Measurements from ENCODE around the gene TMSB4X. TPM values are rescaled to one million over a fixed set of nuclear protein-coding genes. Genes with fewer than 3 reads are reported as not detected.
A peak's percentile ranks its signal among the peaks of the same experiment; 100 is the strongest.

Gene TMSB4X
- total and polyA plus RNA-seq, 4 donors: 4,686 to 9,527 (median 8,202) TPM

DNA sequence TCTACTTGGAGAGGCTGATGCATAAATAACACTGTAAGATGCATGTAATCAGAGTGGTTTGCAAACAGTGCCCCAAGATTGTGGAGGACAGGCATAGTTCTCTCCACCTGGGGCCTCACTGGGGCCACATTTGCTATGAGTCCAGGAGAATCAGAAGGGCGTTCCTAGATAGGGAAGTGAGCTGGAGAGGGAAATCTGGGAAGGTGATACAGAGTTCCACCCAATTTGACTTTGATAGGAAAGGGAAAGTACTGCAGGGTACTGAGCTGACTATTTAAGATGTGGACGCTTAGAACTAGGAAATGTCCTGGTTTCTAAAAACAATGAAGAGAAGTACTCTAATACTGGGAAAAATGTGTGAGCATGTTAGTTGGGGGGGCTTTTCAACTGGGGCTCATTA is 35.6 kb downstream of the TMSB4X start:
- Histone ChIP-seq H3K36me3 (ENCODE audit: control insufficient read depth in 4 of 4, insufficient read depth in 4 of 4, low read length in 4 of 4) (no peaks in the 10 kb centered on the region), H3K27ac (ENCODE audit: low read depth in 1 of 2, low read length in 1 of 2) (no peak overlapping the region), H3K9me3 (ENCODE audit: control insufficient read depth in 4 of 4, insufficient read depth in 3 of 4, low read length in 3 of 4) (peaks cover 0 to 1% (median 0%) of the 10 kb centered on the region in 4 donors), H3K9ac (ENCODE audit: insufficient read depth in 1 of 2, low read length in 2 of 2) (no peak overlapping the region), H3K27me3 (ENCODE audit: control insufficient read depth in 3 of 3, insufficient read depth in 3 of 3, low read length in 2 of 3) (peaks cover 0 to 13% (median 9%) of the 10 kb centered on the region in 3 donors), H3K4me1 (ENCODE audit: control insufficient read depth in 5 of 5, insufficient read depth in 5 of 5, low read length in 5 of 5) (peaks cover 0 to 22% (median 9%) of the 10 kb centered on the region in 5 donors), H3K4me3 (no peak overlapping the region)
- DNase-seq (no peak), ATAC-seq (ENCODE audit: insufficient read depth, low FRiP score) (no peak)
- TF ChIP-seq, protein P1, sequence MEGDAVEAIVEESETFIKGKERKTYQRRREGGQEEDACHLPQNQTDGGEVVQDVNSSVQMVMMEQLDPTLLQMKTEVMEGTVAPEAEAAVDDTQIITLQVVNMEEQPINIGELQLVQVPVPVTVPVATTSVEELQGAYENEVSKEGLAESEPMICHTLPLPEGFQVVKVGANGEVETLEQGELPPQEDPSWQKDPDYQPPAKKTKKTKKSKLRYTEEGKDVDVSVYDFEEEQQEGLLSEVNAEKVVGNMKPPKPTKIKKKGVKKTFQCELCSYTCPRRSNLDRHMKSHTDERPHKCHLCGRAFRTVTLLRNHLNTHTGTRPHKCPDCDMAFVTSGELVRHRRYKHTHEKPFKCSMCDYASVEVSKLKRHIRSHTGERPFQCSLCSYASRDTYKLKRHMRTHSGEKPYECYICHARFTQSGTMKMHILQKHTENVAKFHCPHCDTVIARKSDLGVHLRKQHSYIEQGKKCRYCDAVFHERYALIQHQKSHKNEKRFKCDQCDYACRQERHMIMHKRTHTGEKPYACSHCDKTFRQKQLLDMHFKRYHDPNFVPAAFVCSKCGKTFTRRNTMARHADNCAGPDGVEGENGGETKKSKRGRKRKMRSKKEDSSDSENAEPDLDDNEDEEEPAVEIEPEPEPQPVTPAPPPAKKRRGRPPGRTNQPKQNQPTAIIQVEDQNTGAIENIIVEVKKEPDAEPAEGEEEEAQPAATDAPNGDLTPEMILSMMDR (IDR thresholded peaks at IDR 0.05; ENCODE audit: control extremely low read depth, extremely low read depth): no peak
- 71 to 75% methylated on average over 2 of the region's 2 CpGs for WGBS, 2 donors

DNA sequence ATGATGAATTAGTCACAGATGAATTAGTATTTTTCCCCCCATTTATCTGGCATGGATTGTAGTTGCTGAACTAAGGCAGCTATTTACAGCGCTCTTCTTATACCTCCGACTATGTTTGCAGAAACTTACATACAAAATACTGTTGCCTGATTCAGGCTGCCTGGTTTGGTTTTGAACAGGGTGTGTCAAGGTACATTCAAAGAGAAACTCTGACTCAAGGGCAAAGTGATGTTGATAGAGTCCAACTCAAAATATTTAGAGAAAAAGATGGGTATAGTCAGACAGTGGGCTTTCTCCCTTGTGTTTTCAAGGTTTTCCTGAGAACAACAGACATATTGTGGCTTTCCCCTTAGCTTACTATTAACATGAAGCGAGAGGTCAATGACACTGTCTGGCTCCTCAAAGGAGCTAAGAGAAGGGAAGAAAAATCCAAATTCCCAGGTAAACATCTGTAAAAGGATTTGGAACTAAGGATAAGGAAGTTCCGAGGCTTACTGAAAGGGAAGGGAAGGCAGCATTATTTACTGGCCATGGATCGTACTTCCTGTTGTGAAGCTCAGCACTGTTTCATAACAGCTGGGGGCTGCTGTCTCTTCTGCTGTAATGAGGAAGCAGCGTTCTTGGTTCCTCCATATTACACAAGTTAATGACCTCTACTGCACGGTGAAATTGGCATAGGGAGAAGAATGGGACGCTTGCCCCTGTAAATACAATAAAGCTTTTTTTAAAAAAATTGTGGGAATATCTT is 38.6 kb downstream of the TMSB4X start:
- H3K27me3 ChIP-seq (ENCODE audit: control insufficient read depth in 3 of 3, insufficient read depth in 3 of 3, low read length in 2 of 3): peaks cover 0 to 11% (median 5%) of the 10 kb centered on the region in 3 donors
- H3K36me3 ChIP-seq (ENCODE audit: control insufficient read depth in 4 of 4, insufficient read depth in 4 of 4, low read length in 4 of 4): no peaks in the 10 kb centered on the region
- no peak overlapping the region for H3K9ac ChIP-seq (ENCODE audit: insufficient read depth in 1 of 2, low read length in 2 of 2)
- DNase-seq: peak; percentile 62 to 90 (median 81)
- TF ChIP-seq, protein P1 (IDR thresholded peaks at IDR 0.05; ENCODE audit: control extremely low read depth, extremely low read depth): no peak
- peak overlapping the region in 1 of 2 donors; percentile 33 for H3K27ac ChIP-seq (ENCODE audit: low read depth in 1 of 2, low read length in 1 of 2)
- peaks cover 0 to 11% (median 6%) of the 10 kb centered on the region in 5 donors for H3K4me1 ChIP-seq (ENCODE audit: control insufficient read depth in 5 of 5, insufficient read depth in 5 of 5, low read length in 5 of 5)
- no peak overlapping the region for H3K4me3 ChIP-seq
- no peaks in the 10 kb centered on the region for H3K9me3 ChIP-seq (ENCODE audit: control insufficient read depth in 4 of 4, insufficient read depth in 3 of 4, low read length in 3 of 4)
- 31 to 48% methylated on average over 8 of the region's 8 CpGs for WGBS, 2 donors
- peak; percentile 31 for ATAC-seq (ENCODE audit: insufficient read depth, low FRiP score)

DNA sequence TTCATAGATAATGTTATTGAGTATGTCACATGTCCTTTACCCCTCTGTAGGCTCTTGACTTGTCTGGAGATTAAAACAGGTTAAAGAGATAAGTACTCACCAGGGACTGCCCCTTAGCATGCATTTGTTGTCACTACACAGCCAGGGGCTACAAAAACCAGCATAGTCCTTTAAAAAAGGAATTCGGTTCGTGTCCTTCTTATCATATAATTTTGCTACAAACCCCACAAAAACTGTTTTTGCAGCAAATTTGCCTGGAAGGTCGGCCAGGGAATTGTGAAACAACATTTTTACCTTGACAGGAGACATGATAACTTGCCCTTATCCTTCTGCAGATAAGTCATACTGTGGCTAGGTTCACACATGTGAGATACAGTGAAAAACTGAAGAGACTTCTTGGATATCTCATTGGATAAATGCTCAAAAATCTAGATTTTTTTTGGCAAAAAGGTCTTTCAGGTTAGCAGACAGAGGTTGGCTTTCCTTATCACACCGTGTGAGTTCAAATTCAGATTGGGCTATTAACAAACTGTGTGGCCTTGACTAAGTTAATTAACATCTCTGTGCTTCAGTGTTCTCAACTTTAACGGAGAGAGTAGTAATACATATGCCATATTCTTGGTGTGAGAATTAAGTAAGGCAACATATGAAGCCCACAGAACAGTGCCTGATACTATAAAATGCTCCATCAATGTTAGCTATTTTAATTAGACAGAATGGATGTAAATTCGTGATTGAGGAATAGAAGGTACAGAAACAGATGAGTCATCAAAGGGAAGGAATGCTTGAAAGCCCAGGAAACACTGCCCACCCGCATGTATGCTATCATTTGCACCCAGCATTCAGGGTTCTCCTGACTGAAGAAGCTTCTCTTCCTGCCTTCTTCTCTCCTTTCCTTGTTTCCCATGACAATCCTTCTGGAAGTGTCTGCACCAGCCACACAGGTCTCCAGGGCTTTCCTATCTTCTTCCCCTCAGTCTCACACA is 39.5 kb downstream of the TMSB4X start:
- Histone ChIP-seq H3K36me3 (ENCODE audit: control insufficient read depth in 4 of 4, insufficient read depth in 4 of 4, low read length in 4 of 4) (no peaks in the 10 kb centered on the region), H3K9me3 (ENCODE audit: control insufficient read depth in 4 of 4, insufficient read depth in 3 of 4, low read length in 3 of 4) (no peaks in the 10 kb centered on the region), H3K9ac (ENCODE audit: insufficient read depth in 1 of 2, low read length in 2 of 2) (no peak overlapping the region), H3K4me3 (no peak overlapping the region), H3K27me3 (ENCODE audit: control insufficient read depth in 3 of 3, insufficient read depth in 3 of 3, low read length in 2 of 3) (peaks cover 0 to 10% (median 8%) of the 10 kb centered on the region in 3 donors), H3K4me1 (ENCODE audit: control insufficient read depth in 5 of 5, insufficient read depth in 5 of 5, low read length in 5 of 5) (peaks cover 0 to 11% (median 6%) of the 10 kb centered on the region in 5 donors), H3K27ac (ENCODE audit: low read depth in 1 of 2, low read length in 1 of 2) (peak overlapping the region in 1 of 2 donors; percentile 33)
- ATAC-seq (ENCODE audit: insufficient read depth, low FRiP score) (no peak), DNase-seq (no peak)
- WGBS, 2 donors: 55 to 59% methylated on average over 7 of the region's 7 CpGs
- TF ChIP-seq, protein P1 (IDR thresholded peaks at IDR 0.05; ENCODE audit: control extremely low read depth, extremely low read depth): no peak
